ENCODE measurements around the gene STK25. TPM values are rescaled to one million over a fixed set of nuclear protein-coding genes. Genes with fewer than 3 reads are reported as not detected.

Gene STK25
- total and polyA plus RNA-seq, 2 donors (not counting 1 experiment from before 2014, with no cell fraction given), result 183 to 378 TPM

GRCh38 chr2:241491549-241492173, 16.7 kb downstream of the STK25 start:
- Histone ChIP-seq H3K27me3 (replicated peaks in 1 of 4; ENCODE audit: control extremely low read depth in 1 of 4, control insufficient read depth in 3 of 4, insufficient read depth in 4 of 4, low read length in 3 of 4) (no peaks in the 10 kb centered on the region), H3K27ac (ENCODE audit: low read length in 2 of 2) (no peak overlapping the region), H3K4me1 (ENCODE audit: control insufficient read depth in 2 of 2, insufficient read depth in 2 of 2, low read length in 2 of 2) (no peaks in the 10 kb centered on the region), H3K9me3 (ENCODE audit: control extremely low read depth in 1 of 3, control insufficient read depth in 2 of 3, insufficient read depth in 1 of 3, low read length in 2 of 3) (no peaks in the 10 kb centered on the region), H2AFZ (ENCODE audit: insufficient read depth, low read depth, low read length, poor library complexity, severe bottlenecking) (no peak overlapping the region), H3K36me3 (replicated peaks in 1 of 2; ENCODE audit: control extremely low read depth in 1 of 2, control insufficient read depth in 1 of 2, extremely low read depth in 1 of 2, insufficient read depth in 2 of 2, low read length in 1 of 2) (peaks cover 0 to 40% of the 10 kb centered on the region in 2 experiments), H3K79me2 (ENCODE audit: control insufficient read depth, insufficient read depth, low read length) (no peaks in the 10 kb centered on the region), H3K9ac (ENCODE audit: low read length) (no peak overlapping the region), H3K4me2 (replicated peaks; ENCODE audit: low read depth, low read length, poor library complexity, severe bottlenecking) (no peak overlapping the region), H3K4me3 (ENCODE audit: control extremely low read depth in 1 of 5, extremely low read depth in 1 of 5, insufficient read depth in 1 of 5, low read depth in 2 of 5, low read length in 4 of 5) (no peak overlapping the region), H4K20me1 (ENCODE audit: control insufficient read depth, insufficient read depth, low read length, poor library complexity, severe bottlenecking) (no peaks in the 10 kb centered on the region)
- Mint-ChIP-seq H3K4me3 (no peak overlapping the region), H3K27ac (no peak overlapping the region), H3K9me3 (ENCODE audit: insufficient read depth) (no peaks in the 10 kb centered on the region), H3K27me3 (no peaks in the 10 kb centered on the region), H3K4me1 (no peaks in the 10 kb centered on the region)
- POLR2A ChIA-PET, result no interaction called here
- no peak for DNase-seq
- no peak for TF ChIP-seq EZH2 (IDR thresholded peaks at IDR 0.05; ENCODE audit: borderline replicate concordance, insufficient read depth, low read depth, low read length, poor library complexity, severe bottlenecking)
- TF ChIP-seq CTCF (IDR thresholded peaks at IDR 0.05), result no peak
- CTCF ChIA-PET, result no interaction called here
- ATAC-seq (ENCODE audit: low read depth), result no peak
- WGBS (ENCODE audit: insufficient coverage), result 91% methylated on average over 13 of the region's 15 CpGs
- intact Hi-C loops (cut with micrococcal nuclease), result no loop called here

GRCh38 chr2:241490825-241491506, 17.4 kb downstream of the STK25 start:
- CTCF ChIA-PET, result no interaction called here
- no peaks in the 10 kb centered on the region for H3K9me3 Mint-ChIP-seq (ENCODE audit: insufficient read depth)
- H3K4me1 Mint-ChIP-seq, result no peaks in the 10 kb centered on the region
- POLR2A ChIA-PET, result no interaction called here
- WGBS (ENCODE audit: insufficient coverage), result 90% methylated on average over 16 of the region's 16 CpGs
- ATAC-seq (ENCODE audit: low read depth), result no peak
- Histone ChIP-seq H2AFZ (ENCODE audit: insufficient read depth, low read depth, low read length, poor library complexity, severe bottlenecking) (no peak overlapping the region), H3K79me2 (ENCODE audit: control insufficient read depth, insufficient read depth, low read length) (no peaks in the 10 kb centered on the region), H3K9ac (ENCODE audit: low read length) (no peak overlapping the region), H3K36me3 (replicated peaks in 1 of 2; ENCODE audit: control extremely low read depth in 1 of 2, control insufficient read depth in 1 of 2, extremely low read depth in 1 of 2, insufficient read depth in 2 of 2, low read length in 1 of 2) (peaks cover 0 to 39% of the 10 kb centered on the region in 2 experiments), H3K9me3 (ENCODE audit: control extremely low read depth in 1 of 3, control insufficient read depth in 2 of 3, insufficient read depth in 1 of 3, low read length in 2 of 3) (no peaks in the 10 kb centered on the region), H3K4me1 (ENCODE audit: control insufficient read depth in 2 of 2, insufficient read depth in 2 of 2, low read length in 2 of 2) (no peaks in the 10 kb centered on the region), H3K4me3 (ENCODE audit: control extremely low read depth in 1 of 5, extremely low read depth in 1 of 5, insufficient read depth in 1 of 5, low read depth in 2 of 5, low read length in 4 of 5) (no peak overlapping the region), H3K27ac (ENCODE audit: low read length in 2 of 2) (no peak overlapping the region), H3K27me3 (replicated peaks in 1 of 4; ENCODE audit: control extremely low read depth in 1 of 4, control insufficient read depth in 3 of 4, insufficient read depth in 4 of 4, low read length in 3 of 4) (no peaks in the 10 kb centered on the region), H3K4me2 (replicated peaks; ENCODE audit: low read depth, low read length, poor library complexity, severe bottlenecking) (no peak overlapping the region), H4K20me1 (ENCODE audit: control insufficient read depth, insufficient read depth, low read length, poor library complexity, severe bottlenecking) (no peaks in the 10 kb centered on the region)
- intact Hi-C loops (cut with micrococcal nuclease), result no loop called here
- no peak for DNase-seq
- H3K27me3 Mint-ChIP-seq, result no peaks in the 10 kb centered on the region
- no peak overlapping the region for H3K4me3 Mint-ChIP-seq
- no peak overlapping the region for H3K27ac Mint-ChIP-seq
- TF ChIP-seq CTCF (IDR thresholded peaks at IDR 0.05) (no peak), EZH2 (IDR thresholded peaks at IDR 0.05; ENCODE audit: borderline replicate concordance, insufficient read depth, low read depth, low read length, poor library complexity, severe bottlenecking) (no peak)
